ENCODE results near the gene SYF2.

SYF2 gene

DNA sequence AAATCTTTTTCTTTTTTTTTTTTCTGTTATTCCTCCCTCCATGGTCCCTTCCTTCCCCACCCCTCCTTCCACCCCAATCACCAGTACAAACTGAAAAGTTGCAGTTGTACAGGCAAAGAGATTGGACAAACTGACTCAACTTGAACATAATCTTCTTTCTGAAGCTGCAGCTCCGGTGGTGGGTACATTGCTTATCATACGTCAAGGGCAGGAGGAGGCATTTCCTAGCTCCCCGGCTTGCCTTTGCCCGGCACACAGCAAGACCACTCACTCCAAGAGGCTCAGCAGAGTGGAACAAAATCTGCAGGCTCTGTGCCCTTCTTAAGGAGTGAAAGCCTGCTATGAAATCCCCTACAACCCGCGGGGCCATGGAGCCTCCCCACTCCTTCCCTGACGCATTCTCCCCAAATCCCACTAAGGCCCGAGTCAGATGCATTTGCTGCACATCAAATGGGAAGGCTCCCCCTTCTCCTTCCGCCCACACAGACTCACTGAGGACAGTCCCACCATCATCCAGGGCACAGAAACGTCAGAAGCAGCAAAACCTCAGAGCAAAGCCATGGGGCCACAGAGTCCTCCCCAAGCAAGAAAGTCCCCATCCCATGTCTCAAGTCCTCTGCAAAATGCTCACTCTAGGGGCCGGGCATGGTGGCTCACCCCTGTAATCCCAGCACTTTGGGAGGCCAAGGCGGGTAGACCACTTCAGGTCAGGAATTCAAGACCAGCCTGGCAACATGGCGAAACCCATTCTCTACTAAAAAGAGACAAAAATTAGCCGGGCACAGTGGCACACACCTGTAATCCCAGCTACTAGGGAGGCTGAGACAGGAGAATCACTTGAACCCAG, 45.9 kb downstream of the SYF2 start:
- TF ChIP-seq, protein P1, sequence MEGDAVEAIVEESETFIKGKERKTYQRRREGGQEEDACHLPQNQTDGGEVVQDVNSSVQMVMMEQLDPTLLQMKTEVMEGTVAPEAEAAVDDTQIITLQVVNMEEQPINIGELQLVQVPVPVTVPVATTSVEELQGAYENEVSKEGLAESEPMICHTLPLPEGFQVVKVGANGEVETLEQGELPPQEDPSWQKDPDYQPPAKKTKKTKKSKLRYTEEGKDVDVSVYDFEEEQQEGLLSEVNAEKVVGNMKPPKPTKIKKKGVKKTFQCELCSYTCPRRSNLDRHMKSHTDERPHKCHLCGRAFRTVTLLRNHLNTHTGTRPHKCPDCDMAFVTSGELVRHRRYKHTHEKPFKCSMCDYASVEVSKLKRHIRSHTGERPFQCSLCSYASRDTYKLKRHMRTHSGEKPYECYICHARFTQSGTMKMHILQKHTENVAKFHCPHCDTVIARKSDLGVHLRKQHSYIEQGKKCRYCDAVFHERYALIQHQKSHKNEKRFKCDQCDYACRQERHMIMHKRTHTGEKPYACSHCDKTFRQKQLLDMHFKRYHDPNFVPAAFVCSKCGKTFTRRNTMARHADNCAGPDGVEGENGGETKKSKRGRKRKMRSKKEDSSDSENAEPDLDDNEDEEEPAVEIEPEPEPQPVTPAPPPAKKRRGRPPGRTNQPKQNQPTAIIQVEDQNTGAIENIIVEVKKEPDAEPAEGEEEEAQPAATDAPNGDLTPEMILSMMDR (IDR thresholded peaks at IDR 0.05) = no peak
- Histone ChIP-seq H3K9ac (no peak overlapping the region), H3K9me3 (ENCODE audit: control insufficient read depth, low read length) (no peaks in the 10 kb centered on the region), H3K79me2 (no peaks in the 10 kb centered on the region), H3K27me3 (ENCODE audit: control insufficient read depth, insufficient read depth, low read length) (no peaks in the 10 kb centered on the region), H3K4me1 (no peaks in the 10 kb centered on the region), H3K27ac (no peak overlapping the region), H3K4me3 (ENCODE audit: low read depth, low read length) (no peak overlapping the region), H3K36me3 (ENCODE audit: control insufficient read depth, insufficient read depth, low read length) (no peaks in the 10 kb centered on the region), H2AFZ (no peak overlapping the region), H3K4me2 (ENCODE audit: low read length) (no peak overlapping the region)

DNA sequence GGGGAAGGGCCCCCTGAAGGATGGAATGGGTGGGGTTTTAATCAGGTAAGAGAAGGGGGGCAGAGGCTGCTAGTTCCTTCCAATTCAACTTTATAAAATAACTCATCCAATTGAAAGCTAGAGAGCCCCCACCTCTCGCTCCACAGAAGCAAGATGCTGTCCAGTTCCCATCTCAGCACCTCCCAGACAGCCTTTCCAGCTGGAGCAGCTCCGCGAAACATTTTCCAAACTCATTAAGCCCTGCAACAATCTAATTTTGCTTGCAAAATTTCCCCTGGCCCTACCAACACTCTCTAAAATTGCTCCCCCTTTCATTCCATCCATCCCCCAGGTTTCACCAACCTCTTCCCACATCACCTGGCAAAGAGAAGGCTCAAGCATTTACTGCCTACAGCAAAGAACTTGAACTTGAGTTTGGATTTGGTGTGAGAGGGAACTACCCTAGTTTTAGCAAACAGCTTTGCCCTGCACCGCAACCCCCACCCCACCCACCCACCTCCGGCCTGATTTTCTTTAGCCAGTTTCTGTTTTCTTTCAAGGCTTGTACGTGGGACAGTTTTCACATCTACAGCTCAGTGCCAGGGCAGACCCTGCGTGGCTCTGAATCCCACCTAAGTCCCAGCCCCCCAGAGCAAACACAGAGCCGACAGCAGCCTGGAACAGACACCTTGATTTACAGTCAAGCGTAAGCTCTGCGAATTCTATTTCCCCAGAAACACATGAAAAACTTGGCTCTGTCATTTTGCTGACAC, 46.7 kb downstream of the SYF2 start:
- Histone ChIP-seq H3K4me3 (ENCODE audit: low read depth, low read length) (no peak overlapping the region), H3K36me3 (ENCODE audit: control insufficient read depth, insufficient read depth, low read length) (no peaks in the 10 kb centered on the region), H3K9me3 (ENCODE audit: control insufficient read depth, low read length) (no peaks in the 10 kb centered on the region), H3K4me2 (ENCODE audit: low read length) (no peak overlapping the region), H3K4me1 (no peaks in the 10 kb centered on the region), H3K27ac (no peak overlapping the region), H2AFZ (no peak overlapping the region), H3K79me2 (no peaks in the 10 kb centered on the region), H3K9ac (no peak overlapping the region), H3K27me3 (ENCODE audit: control insufficient read depth, insufficient read depth, low read length) (no peaks in the 10 kb centered on the region)
- TF ChIP-seq, protein P1 (IDR thresholded peaks at IDR 0.05) = no peak

DNA sequence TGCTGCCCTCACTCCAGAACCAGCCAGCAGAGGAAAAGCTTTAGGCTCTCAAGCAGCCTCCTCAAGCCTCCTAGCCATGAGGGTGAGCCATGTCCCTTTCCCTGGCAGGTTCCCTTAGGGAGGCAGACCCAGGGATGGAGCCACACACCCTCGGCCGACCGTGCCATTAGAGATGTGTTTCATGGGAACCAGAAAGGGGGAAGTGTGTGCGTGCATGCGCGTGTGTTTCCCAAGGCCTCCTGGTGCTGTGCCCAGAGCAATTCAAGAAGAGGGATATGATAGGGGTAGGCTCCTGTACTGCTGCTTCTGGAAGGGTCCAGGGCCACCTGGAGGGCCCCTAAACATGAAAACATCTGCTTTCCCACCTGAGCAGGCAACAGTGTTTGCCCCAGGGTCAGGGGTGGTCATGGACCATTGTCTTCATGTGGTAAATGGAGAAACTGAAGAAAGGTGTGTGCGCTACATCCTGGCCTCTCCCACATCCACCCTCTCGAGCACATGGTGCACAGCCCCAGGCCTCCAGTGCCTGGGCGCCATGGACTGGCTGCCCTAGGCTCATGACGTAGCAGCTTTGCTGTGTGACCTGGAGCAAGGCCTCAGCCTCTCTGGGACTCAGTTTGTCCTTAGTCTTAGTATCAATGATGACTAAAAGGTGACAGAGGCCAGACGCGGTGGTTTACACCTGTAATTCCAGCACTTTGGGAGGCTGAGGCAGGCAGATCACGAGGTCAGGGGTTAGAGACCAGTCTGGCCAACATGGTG, 48.1 kb downstream of the SYF2 start:
- no peak overlapping the region for H3K27ac ChIP-seq
- H3K9me3 ChIP-seq (ENCODE audit: control insufficient read depth, low read length) = no peaks in the 10 kb centered on the region
- no peak overlapping the region for H3K9ac ChIP-seq
- no peaks in the 10 kb centered on the region for H3K79me2 ChIP-seq
- no peak overlapping the region for H2AFZ ChIP-seq
- H3K27me3 ChIP-seq (ENCODE audit: control insufficient read depth, insufficient read depth, low read length) = no peaks in the 10 kb centered on the region
- H3K4me1 ChIP-seq = no peaks in the 10 kb centered on the region
- H3K36me3 ChIP-seq (ENCODE audit: control insufficient read depth, insufficient read depth, low read length) = no peaks in the 10 kb centered on the region
- TF ChIP-seq, protein P1 (IDR thresholded peaks at IDR 0.05) = no peak
- H3K4me2 ChIP-seq (ENCODE audit: low read length) = no peak overlapping the region
- no peak overlapping the region for H3K4me3 ChIP-seq (ENCODE audit: low read depth, low read length)

DNA sequence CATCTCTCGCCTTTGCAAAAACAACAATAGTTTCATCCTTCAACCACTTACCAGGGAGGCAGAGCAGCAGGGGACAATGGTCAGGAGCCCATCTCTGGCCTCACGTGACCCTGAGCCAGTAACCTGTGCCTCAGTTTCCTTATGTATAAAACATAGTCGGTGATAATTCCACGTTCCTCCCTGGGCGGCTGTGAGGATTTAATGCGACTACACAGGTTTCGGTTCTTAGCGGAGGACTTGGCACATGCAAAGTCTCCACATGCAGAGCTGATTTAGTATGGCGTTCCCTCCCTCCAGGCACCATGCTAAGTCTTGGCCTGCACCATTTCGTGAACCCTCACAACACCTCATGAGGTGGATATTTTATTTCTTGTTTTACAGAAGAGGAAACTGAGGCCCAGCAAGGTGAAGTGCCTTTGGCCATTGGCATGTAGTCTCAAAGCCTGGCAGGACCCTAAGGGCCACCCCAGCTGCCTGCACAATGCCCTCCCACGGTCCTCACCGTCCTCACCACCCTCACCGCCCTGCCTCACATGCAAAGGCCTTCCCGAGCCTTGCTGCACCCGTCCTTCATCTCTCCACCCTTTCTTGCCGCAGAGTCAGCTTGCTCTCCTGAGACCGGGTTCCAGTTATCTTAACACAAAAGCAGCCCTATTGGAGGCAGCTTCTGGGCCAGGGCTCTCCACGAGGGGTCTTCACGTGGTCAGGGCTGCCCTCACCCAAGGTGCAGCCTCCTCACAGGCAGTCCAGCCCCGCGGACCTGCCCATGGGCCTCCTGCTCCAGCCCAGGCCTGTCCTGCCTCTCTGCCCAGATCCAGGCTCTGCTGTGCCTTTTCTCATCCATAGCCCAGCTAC, 48.9 kb downstream of the SYF2 start:
- H2AFZ ChIP-seq = no peak overlapping the region
- no peak overlapping the region for H3K4me3 ChIP-seq (ENCODE audit: low read depth, low read length)
- H3K36me3 ChIP-seq (ENCODE audit: control insufficient read depth, insufficient read depth, low read length) = no peaks in the 10 kb centered on the region
- H3K9ac ChIP-seq = no peak overlapping the region
- H3K79me2 ChIP-seq = no peaks in the 10 kb centered on the region
- TF ChIP-seq, protein P1 (IDR thresholded peaks at IDR 0.05) = no peak
- no peaks in the 10 kb centered on the region for H3K4me1 ChIP-seq
- H3K27ac ChIP-seq = no peak overlapping the region
- no peak overlapping the region for H3K4me2 ChIP-seq (ENCODE audit: low read length)
- H3K9me3 ChIP-seq (ENCODE audit: control insufficient read depth, low read length) = no peaks in the 10 kb centered on the region
- H3K27me3 ChIP-seq (ENCODE audit: control insufficient read depth, insufficient read depth, low read length) = no peaks in the 10 kb centered on the region

Data from parathyroid adenoma (tissue), 2 donors.